CD1c-positive myeloid dendritic cell (primary cell): Measurements from ENCODE around the gene MCF2.

ENCODE experiments used
- DNase-seq: peaks from one replicate; pipeline ENCODE4 v3.0.0-alpha.2; 2016; ENCODE audit errors: extremely low spot score

The MCF2 gene

GRCh38 chrX:139600105-139600504, 107.9 kb downstream of the MCF2 start:
- no peak for DNase-seq

DNA sequence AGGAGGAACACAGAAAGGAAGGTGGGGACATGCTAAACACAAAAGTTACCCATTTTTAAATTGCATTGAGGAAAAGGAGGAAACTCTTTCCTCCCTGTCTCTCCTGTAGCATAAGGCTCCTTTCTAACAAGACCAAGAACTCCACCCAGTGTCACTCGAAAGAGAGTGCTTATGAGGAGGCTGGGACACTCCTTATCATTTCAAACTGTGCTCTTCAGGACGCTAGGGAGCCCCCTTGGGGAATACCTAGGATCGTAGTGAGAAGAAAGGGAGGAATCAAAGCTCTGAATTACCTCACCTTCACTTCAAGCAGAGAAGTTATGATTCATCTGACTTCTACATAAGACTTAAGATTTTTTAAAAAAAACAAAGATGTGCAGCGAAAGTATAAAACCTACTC, 111.9 kb downstream of the MCF2 start:
- no peak for DNase-seq

DNA sequence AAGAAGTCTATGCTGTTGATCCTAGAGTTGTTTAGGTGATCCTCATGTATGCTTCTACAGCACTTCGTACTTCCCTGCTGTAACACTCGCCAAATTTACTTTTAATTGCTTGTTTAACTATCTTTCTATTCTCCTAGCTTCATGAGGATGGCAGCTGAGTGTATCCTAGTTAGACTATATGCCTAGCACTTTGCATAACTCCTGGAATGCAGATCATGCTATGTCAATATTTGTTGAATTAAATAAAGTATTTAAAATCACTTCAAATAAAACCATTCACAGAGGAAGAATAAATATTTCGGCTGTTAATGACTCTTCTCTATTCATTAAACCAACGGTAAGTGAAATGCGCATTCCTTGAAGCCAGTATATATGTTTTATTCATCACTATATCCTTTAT, 122.4 kb downstream of the MCF2 start:
- DNase-seq: no peak

DNA sequence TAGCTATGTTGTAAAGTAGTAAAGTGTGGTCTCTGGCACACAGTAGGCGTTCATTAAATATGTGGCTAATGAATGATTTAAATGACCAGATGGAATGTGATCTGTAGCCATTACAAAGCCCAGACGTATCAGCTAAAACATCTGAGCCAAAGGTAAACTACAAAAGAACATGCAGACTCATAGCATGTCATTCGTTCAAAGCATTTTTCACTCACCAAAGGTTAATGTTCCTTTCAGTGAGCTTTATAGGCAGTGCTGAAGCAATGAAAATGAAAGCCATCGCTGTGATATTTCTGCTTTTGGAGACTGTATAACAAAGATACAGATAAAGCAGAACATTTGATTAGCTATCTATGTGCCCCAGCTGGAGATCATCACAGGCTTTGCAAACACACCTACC, 126.9 kb downstream of the MCF2 start:
- no peak for DNase-seq

DNA sequence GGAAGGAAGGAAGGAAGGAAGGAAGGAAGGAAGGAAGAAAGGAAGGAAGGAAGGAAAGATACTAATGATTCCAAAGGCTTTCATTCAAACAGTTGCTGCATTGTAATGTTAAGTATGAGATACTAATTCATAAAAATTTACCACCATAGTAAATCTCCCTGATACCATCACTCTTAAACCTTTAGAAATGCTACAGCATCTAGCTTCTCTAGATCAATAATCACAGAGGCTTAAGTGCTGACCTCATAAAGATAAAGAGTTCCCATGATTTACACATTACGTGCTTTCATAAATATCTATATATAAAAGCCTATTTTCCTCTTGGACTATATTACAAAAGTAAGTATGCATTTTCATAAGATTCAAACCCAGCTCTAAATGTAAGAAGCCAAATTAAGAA, 141.0 kb downstream of the MCF2 start:
- DNase-seq: no peak

GRCh38 chrX:139563251-139563650, 144.7 kb downstream of the MCF2 start:
- DNase-seq: no peak

GRCh38 chrX:139560221-139560620, 147.7 kb downstream of the MCF2 start:
- no peak for DNase-seq

- DNase-seq: peak; percentile 61
Observed at GRCh38 chrX:139559383-139560042, 148.5 kb downstream of the MCF2 start.

GRCh38 chrX:139554991-139555675, 152.8 kb downstream of the MCF2 start:
- no peak for DNase-seq

GRCh38 chrX:139554376-139554775, 153.6 kb downstream of the MCF2 start:
- DNase-seq: peak; percentile 56

DNA sequence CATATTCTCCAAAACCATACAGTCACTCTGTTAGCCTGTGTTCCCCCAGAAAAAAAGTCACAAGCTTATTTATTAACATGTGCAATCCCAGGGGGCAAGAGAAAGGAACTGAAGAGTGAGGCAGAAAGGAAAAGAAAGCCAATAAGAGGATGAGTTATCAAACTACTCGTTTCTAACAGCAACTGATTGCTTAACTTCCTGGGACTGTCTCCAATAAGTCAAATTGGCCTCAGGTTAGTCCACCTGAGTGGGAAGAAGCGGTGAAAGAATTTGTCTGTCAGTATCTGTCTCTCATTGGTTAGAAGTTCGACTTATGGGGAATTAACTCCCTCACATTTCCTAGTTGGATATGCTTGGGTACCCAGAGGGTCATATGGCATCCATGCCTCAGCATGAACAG, 163.4 kb downstream of the MCF2 start:
- no peak for DNase-seq

DNA sequence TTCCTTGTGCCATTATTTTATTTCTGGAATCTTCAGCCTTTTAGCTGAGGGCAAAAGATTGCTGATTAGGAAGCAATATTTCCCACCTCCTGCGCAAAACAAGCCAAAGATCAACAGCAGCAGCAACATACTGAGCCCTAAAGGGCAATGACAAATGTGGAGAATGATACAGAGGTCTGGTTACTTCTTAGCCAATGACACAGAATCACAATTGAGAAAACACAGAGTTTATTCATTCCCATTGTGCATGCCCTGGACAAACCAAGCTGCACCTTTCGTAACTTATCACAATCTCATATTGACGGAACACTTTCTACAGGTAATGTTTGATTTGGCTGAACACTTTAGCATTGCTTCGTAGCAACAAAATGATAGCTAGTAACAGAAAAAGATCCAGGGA, 164.0 kb downstream of the MCF2 start:
- no peak for DNase-seq

- DNase-seq: no peak
Observed at GRCh38 chrX:139542652-139543051, 165.3 kb downstream of the MCF2 start.

DNA sequence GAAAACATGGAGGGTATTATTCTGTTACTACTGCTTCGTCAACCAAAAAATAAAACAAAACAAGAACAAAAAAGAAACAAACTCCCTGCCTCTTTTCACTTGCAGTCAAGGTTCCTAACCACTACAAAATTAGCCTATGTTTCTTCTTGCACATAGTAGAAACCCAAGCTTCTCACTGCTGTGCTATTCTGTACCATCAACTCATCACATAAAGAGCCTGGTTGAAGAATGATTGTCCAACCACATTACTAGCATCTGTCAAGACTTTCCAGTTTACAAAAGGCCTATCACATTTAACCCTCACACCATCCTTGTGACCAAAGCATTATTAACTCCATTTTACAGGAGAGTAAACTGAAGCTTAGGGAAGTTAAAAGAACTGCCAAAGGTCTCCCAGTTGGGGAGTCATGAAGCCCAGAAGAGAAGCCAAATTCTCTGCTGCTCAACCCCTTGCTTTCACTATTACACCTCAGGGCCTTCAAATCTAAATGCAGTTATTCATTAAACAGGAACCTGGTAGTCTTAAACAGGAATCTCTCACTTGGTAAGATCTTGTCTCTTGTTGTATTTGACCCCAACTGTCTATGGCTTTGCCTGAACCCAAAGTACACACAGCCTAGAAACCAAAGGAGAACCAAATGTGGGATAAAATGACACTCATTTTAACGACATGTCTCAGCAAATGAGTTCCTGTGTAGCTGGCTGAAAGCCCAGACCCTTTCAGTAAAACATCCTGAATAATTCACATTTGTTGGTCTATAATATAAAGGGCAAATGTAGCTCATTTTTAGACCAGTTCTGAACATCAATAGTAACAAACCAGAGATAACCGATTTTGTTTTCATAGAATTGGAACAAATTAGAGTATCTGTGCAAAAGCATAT, 168.8 kb downstream of the MCF2 start:
- no peak for DNase-seq

GRCh38 chrX:139533444-139533843, 174.5 kb downstream of the MCF2 start:
- DNase-seq: no peak

GRCh38 chrX:139532834-139533233, 175.1 kb downstream of the MCF2 start:
- DNase-seq: no peak
